Measurements from ENCODE around the gene SLC22A17.

Gene SLC22A17

GRCh38 chr14:23321572-23322547 lies 30.8 kb downstream of the SLC22A17 start:
- in situ Hi-C loops (cut with HindIII; ENCODE audit: low sequenced_read_pairs) = no loop called here
- H3K4me3 ChIP-seq (ENCODE audit: low read depth, low read length) = peak overlapping the region; percentile 84
- TF ChIP-seq CTCF (IDR thresholded peaks at IDR 0.05; ENCODE audit: low read depth, low read length) = no peak
- peak; percentile 50 for DNase-seq (ENCODE audit: low read depth, low spot score)

GRCh38 chr14:23320584-23321571 lies 31.8 kb downstream of the SLC22A17 start, which contains the start of gene PABPN1:
TSS of gene PABPN1 (plus strand) at chr14:23321457. CDS start at chr14:23321470, 13 bp downstream.
- in situ Hi-C loops (cut with HindIII; ENCODE audit: low sequenced_read_pairs) = no loop called here
- peak; percentile 100 for DNase-seq (ENCODE audit: low read depth, low spot score)
- H3K4me3 ChIP-seq (ENCODE audit: low read depth, low read length) = peak within 1 kb of the TSS; percentile 84
- TF ChIP-seq CTCF (IDR thresholded peaks at IDR 0.05; ENCODE audit: low read depth, low read length) = no peak

- no peak for DNase-seq (ENCODE audit: low read depth, low spot score)
- H3K4me3 ChIP-seq (ENCODE audit: low read depth, low read length) = peak overlapping the region; percentile 25
- TF ChIP-seq CTCF (IDR thresholded peaks at IDR 0.05; ENCODE audit: low read depth, low read length) = no peak
- in situ Hi-C loops (cut with HindIII; ENCODE audit: low sequenced_read_pairs) = no loop called here
These were observed 32.7 kb downstream of the SLC22A17 start for GRCh38 chr14:23319746-23320583.

- no peak for DNase-seq (ENCODE audit: low read depth, low spot score)
- in situ Hi-C loops (cut with HindIII; ENCODE audit: low sequenced_read_pairs) = no loop called here
- no peak overlapping the region for H3K4me3 ChIP-seq (ENCODE audit: low read depth, low read length)
- no peak for TF ChIP-seq CTCF (IDR thresholded peaks at IDR 0.05; ENCODE audit: low read depth, low read length)
These were observed 36.4 kb downstream of the SLC22A17 start for GRCh38 chr14:23316300-23316699.

- DNase-seq (ENCODE audit: low read depth, low spot score) = no peak
- in situ Hi-C loops (cut with HindIII; ENCODE audit: low sequenced_read_pairs) = no loop called here
- H3K4me3 ChIP-seq (ENCODE audit: low read depth, low read length) = no peak overlapping the region
- no peak for TF ChIP-seq CTCF (IDR thresholded peaks at IDR 0.05; ENCODE audit: low read depth, low read length)
These were observed 42.1 kb downstream of the SLC22A17 start for GRCh38 chr14:23310546-23310945.
